ENCODE results near the gene INPP5A. TPM values are rescaled to one million over a fixed set of nuclear protein-coding genes. Genes with fewer than 3 reads are reported as not detected.

The INPP5A gene
- total RNA-seq, 1 experiment from 2014 or later = 12.3 TPM

GRCh38 chr10:132528064-132528691 lies 9.4 kb upstream of the INPP5A start:
- no peaks in the 10 kb centered on the region for H3K27me3 ChIP-seq (ENCODE audit: insufficient read depth, low read length)
- no peak overlapping the region for H3K9ac ChIP-seq (ENCODE audit: low read length)
- no peak overlapping the region for H3K4me2 ChIP-seq (ENCODE audit: low read length)
- ChIA-PET CTCF (no interaction called here), POLR2A (no interaction called here), RAD21 (ENCODE audit: low non-redundant PET in 1 of 2, low total read pairs in 2 of 2, uncharacterized antibody in 2 of 2, unreplicated experiment in 2 of 2) (no interaction called here)
- no peaks in the 10 kb centered on the region for H3K9me3 ChIP-seq (ENCODE audit: control insufficient read depth in 1 of 2, insufficient read depth in 1 of 2, low read depth in 1 of 2, low read length in 2 of 2)
- no peak for DNase-seq (ENCODE audit: low read depth, low spot score)
- no peak for ATAC-seq
- no peaks in the 10 kb centered on the region for H4K20me1 ChIP-seq (ENCODE audit: insufficient read depth)
- intact Hi-C loops (cut with micrococcal nuclease) = no loop called here
- no peaks in the 10 kb centered on the region for H3K9me2 ChIP-seq (ENCODE audit: insufficient read depth)
- peaks cover 8 to 15% of the 10 kb centered on the region in 2 experiments for H3K4me1 ChIP-seq (ENCODE audit: control insufficient read depth in 1 of 2, insufficient read depth in 2 of 2, low read length in 2 of 2)
- no TSS peak for BruUV-seq (replicated peaks)
- H3K36me3 ChIP-seq (ENCODE audit: control insufficient read depth in 1 of 2, insufficient read depth in 2 of 2, low read length in 2 of 2) = no peaks in the 10 kb centered on the region
- H3K27ac ChIP-seq (ENCODE audit: low read depth, low read length) = no peak overlapping the region
- no peak overlapping the region for H2AFZ ChIP-seq (ENCODE audit: low read depth, low read length, poor library complexity, severe bottlenecking)
- H3K4me3 ChIP-seq (replicated peaks in 1 of 2; ENCODE audit: low read depth in 1 of 2, low read length in 2 of 2) = no peak overlapping the region
- H3K79me2 ChIP-seq (ENCODE audit: insufficient read depth, low read length) = no peaks in the 10 kb centered on the region
- TF ChIP-seq POLR2AphosphoS5 (IDR thresholded peaks at IDR 0.05; ENCODE audit: low read depth, low read length) = no peak
- TF ChIP-seq ATF3 (IDR thresholded peaks at IDR 0.05) = no peak
- no peak for TF ChIP-seq YY1 (IDR thresholded peaks at IDR 0.05; ENCODE audit: extremely low read depth, insufficient replicate concordance, low read depth, low read length)
- no peak for TF ChIP-seq ZNF274 (IDR thresholded peaks at IDR 0.05; ENCODE audit: low read depth, low read length)
- TF ChIP-seq ZBTB33 (IDR thresholded peaks at IDR 0.05; ENCODE audit: extremely low read depth, insufficient replicate concordance, low read length) = no peak
- TF ChIP-seq CBX3 (IDR thresholded peaks at IDR 0.05; ENCODE audit: low read depth) = no peak
- TF ChIP-seq SP1 (IDR thresholded peaks at IDR 0.05; ENCODE audit: low read depth) = no peak
- no peak for TF ChIP-seq EZH2 (IDR thresholded peaks at IDR 0.05)
- no peak for TF ChIP-seq ELF1 (IDR thresholded peaks at IDR 0.05; ENCODE audit: borderline replicate concordance, low read depth)
- TF ChIP-seq MAX (IDR thresholded peaks at IDR 0.05) = no peak
